HepG2 (cell line): ENCODE data around the gene IGF1. TPM values are rescaled to one million over a fixed set of nuclear protein-coding genes. Genes with fewer than 3 reads are reported as not detected.

ENCODE experiments used
- ATAC-seq: fragments of 200-7000 bp; cut with Tn5 transposase; 3 replicates; pipeline ENCODE4 v1.9.1; 2020; ENCODE audit warnings: mild to moderate bottlenecking, moderate library complexity
- BruUV-seq: library from RNA; stranded (reverse); fragments of 400-500 nt; replicated peaks from 2 replicates; lab custom pipeline; 2021; lab: Mats Ljungman, UMichigan
- CTCF ChIA-PET: fragments of 300-600 bp; formaldehyde crosslinking; extraction: SDS; loops from one replicate; lab custom pipeline; 2021; ENCODE audit warnings: low total read pairs, inconsistent platforms, low intra/inter-chr PET ratio; lab: Yijun Ruan, JAX
- POLR2A ChIA-PET: fragments of 350-600 bp; sonication (Branson Sonifier 250); formaldehyde crosslinking; loops from one replicate; lab custom pipeline; 2020; ENCODE audit warnings: antibody characterized with exemption, inconsistent platforms; lab: Yijun Ruan, JAX
- DNase-seq: peaks from one replicate; pipeline ENCODE4 v3.0.0-alpha.2; 2015; ENCODE audit warnings: low spot score
- FAIRE-seq: peaks from 3 replicates; lab custom pipeline; 2011; peaks lifted over from hg19 to GRCh38; lab: Jason Lieb, UNC
- H2AFZ ChIP-seq: one replicate; pipeline ENCODE4 v1.6.1; 2011; ENCODE audit warnings: low read length, inconsistent platforms
- H3K27ac ChIP-seq: fragments of 300-600 bp; 3 replicates; pipeline ENCODE4 v1.8.0; 2011; ENCODE audit warnings: mixed run types, mild to moderate bottlenecking, mixed read lengths, low read length, inconsistent platforms; ENCODE audit not compliant: insufficient read depth; ENCODE audit errors: extremely low read length
- H3K27me3 ChIP-seq, 2 experiments: fragments of 200-600 bp in 1 of 2; 2 replicates in 1 of 2; 3 replicates in 1 of 2; pipeline versions ENCODE4 v1.6.0 to v1.8.0; 2011; ENCODE audit warnings: low read length in 2 of 2, mild to moderate bottlenecking in 2 of 2, moderate library complexity in 2 of 2, inconsistent platforms in 1 of 2; ENCODE audit not compliant: insufficient read depth in 2 of 2, control insufficient read depth in 1 of 2
- H3K36me3 ChIP-seq, 2 experiments: fragments of 200-600 bp in 1 of 2; replicated peaks in 1 of 2; 2 replicates in 1 of 2; 3 replicates in 1 of 2; pipeline versions ENCODE4 v1.5.1 to v1.8.0; 2011; ENCODE audit warnings: low read length in 2 of 2, inconsistent platforms in 1 of 2; ENCODE audit not compliant: insufficient read depth in 2 of 2, control insufficient read depth in 1 of 2
- H3K4me1 ChIP-seq: 2 replicates; pipeline ENCODE4 v1.5.1; 2012; ENCODE audit warnings: low read length, inconsistent platforms; ENCODE audit not compliant: insufficient read depth
- H3K4me2 ChIP-seq: 2 replicates; pipeline ENCODE4 v1.6.0; 2011; ENCODE audit warnings: low read depth, low read length, inconsistent platforms
- H3K4me3 ChIP-seq, 3 experiments: fragments of 200-600 bp in 1 of 3; sonication (generic), shearing (Covaris generic) in 1 of 3; replicated peaks in 1 of 3; 2 replicates each; pipeline ENCODE4 v1.5.1; 2011 to 2016; ENCODE audit warnings: low read length in 3 of 3, inconsistent platforms in 2 of 3, low read depth in 2 of 3, mild to moderate bottlenecking in 2 of 3, control low read depth in 1 of 3, mixed read lengths in 1 of 3; ENCODE audit not compliant: insufficient read depth in 1 of 3
- H3K79me2 ChIP-seq: one replicate; pipeline ENCODE4 v1.6.1; 2011; ENCODE audit warnings: low read length, inconsistent platforms; ENCODE audit not compliant: insufficient read depth
- H3K9ac ChIP-seq: 2 replicates; pipeline ENCODE4 v1.6.0; 2011; ENCODE audit warnings: mild to moderate bottlenecking, low read depth, low read length, inconsistent platforms; ENCODE audit not compliant: insufficient read depth
- H3K9me3 ChIP-seq: 2 replicates; pipeline ENCODE4 v1.5.1; 2012; ENCODE audit warnings: mild to moderate bottlenecking, low read length
- H4K20me1 ChIP-seq: 2 replicates; pipeline ENCODE4 v1.6.0; 2011; ENCODE audit warnings: inconsistent platforms, mild to moderate bottlenecking, low read length, moderate library complexity; ENCODE audit not compliant: insufficient read depth
- RXRA ChIP-seq: sonication (generic); formaldehyde crosslinking; IDR thresholded peaks from 2 replicates; pipeline ENCODE4 v1.5.1; 2020; ENCODE audit warnings: missing genetic modification reagents
- SMYD3 ChIP-seq: sonication (generic); formaldehyde crosslinking; IDR thresholded peaks from 2 replicates; pipeline ENCODE4 v1.8.1; 2023; ENCODE audit warnings: mild to moderate bottlenecking, missing genetic modification reagents
- TRAFD1 ChIP-seq: sonication (generic); formaldehyde crosslinking; IDR thresholded peaks from 2 replicates; pipeline ENCODE4 v1.5.1; 2020; ENCODE audit warnings: missing genetic modification reagents, mild to moderate bottlenecking, borderline replicate concordance
- ZNF12 ChIP-seq: sonication (generic); formaldehyde crosslinking; IDR thresholded peaks from 2 replicates; pipeline ENCODE4 v1.5.0; 2020; ENCODE audit warnings: missing genetic modification reagents
- ZNF232 ChIP-seq: sonication (generic); formaldehyde crosslinking; IDR thresholded peaks from 2 replicates; pipeline ENCODE4 v1.4.0; 2020; ENCODE audit warnings: missing genetic modification reagents, borderline replicate concordance
- ZNF772 ChIP-seq: sonication (generic); formaldehyde crosslinking; IDR thresholded peaks from 2 replicates; pipeline ENCODE4 v1.5.0; 2020; ENCODE audit warnings: mild to moderate bottlenecking, missing genetic modification reagents
- ZNF883 ChIP-seq: sonication (generic); formaldehyde crosslinking; IDR thresholded peaks from 2 replicates; pipeline ENCODE4 v1.5.1; 2020; ENCODE audit warnings: mild to moderate bottlenecking, missing genetic modification reagents; ENCODE audit errors: not compliant biosample characterization
- in situ Hi-C: cut with HindIII; loops from 2 replicates; pipeline ENCODE4 v1.10.0; 2017; ENCODE audit warnings: low pct_unique_long_range_greater_than_20kb; ENCODE audit not compliant: extremely low pct_ligation_motif_present
- intact Hi-C: fragments of 100-400 bp; cut with micrococcal nuclease; formaldehyde crosslinking; loops from one replicate; pipeline ENCODE4 v1.10.0; 2022; ENCODE audit not compliant: unreplicated experiment
- polyA plus RNA-seq, 8 experiments: library from polyadenylated mRNA; depleted of rRNA in 3 of 8; stranded (reverse) in 7 of 8; unstranded in 1 of 8; fragments of >200 nt; fragmentation: Illumina TruSeq in 4 of 8; extraction: Trizol in 4 of 8; gene quantifications; 2 replicates each; pipeline versions ENCODE4 v1.2.1 to v1.2.3, GENCODE V29; 2011 to 2016; ENCODE audit warnings: low read depth in 4 of 8, missing spikeins in 1 of 8, mixed read lengths in 1 of 8; ENCODE audit not compliant: insufficient read depth in 1 of 8
- total RNA-seq, 5 experiments: library from RNA; depleted of rRNA; stranded (reverse); fragments of >200 nt; fragmentation: Illumina TruSeq; extraction: Trizol; gene quantifications; 2 replicates each; pipeline ENCODE4 v1.2.3, GENCODE V29; 2016; ENCODE audit warnings: low read depth in 1 of 5

IGF1 gene
- total and polyA plus RNA-seq, 2 of the 13 experiments (the other 11 are each of a cell fraction or from before 2014, with no cell fraction given) = not detected

- TF ChIP-seq TRAFD1 (no peak), ZNF772 (CRISPR knock-in tag) (no peak), ZNF883 (CRISPR knock-in tag) (no peak), ZNF232 (CRISPR knock-in tag) (no peak)
- TF ChIP-seq, all 625 proteins: peak for 0
Observed at GRCh38 chr12:102480406-102480805, at the start of gene IGF1 (continued).

- Histone ChIP-seq H3K4me3 (no peak overlapping the region), H3K4me2 (no peak overlapping the region), H2AFZ (no peak overlapping the region), H4K20me1 (no peaks in the 10 kb centered on the region), H3K4me1 (no peaks in the 10 kb centered on the region), H3K27me3 (no peaks in the 10 kb centered on the region), H3K36me3 (no peaks in the 10 kb centered on the region), H3K9me3 (no peaks in the 10 kb centered on the region), H3K79me2 (no peaks in the 10 kb centered on the region), H3K9ac (no peak overlapping the region), H3K27ac (no peak overlapping the region)
- FAIRE-seq = no peak
- in situ Hi-C loops (no loop called here), intact Hi-C loops (no loop called here)
- CTCF ChIA-PET = no interaction called here
- POLR2A ChIA-PET = no interaction called here
- no peak for TF ChIP-seq RXRA (CRISPR knock-in tag)
- TF ChIP-seq ZNF12 (CRISPR knock-in tag) = no peak
- no peak for TF ChIP-seq SMYD3
- DNase-seq = no peak
- ATAC-seq = no peak
- no TSS peak for BruUV-seq
Observed at GRCh38 chr12:102528111-102528510, 47.7 kb upstream of the IGF1 start.
